Suppressor macrophage (primary cell): ENCODE results near the gene ARID1A.

Experiments
- DNase-seq, 4 experiments: peaks; one replicate each; pipeline ENCODE4 v3.0.0-alpha.2; 2020 to 2022

Gene ARID1A

DNA sequence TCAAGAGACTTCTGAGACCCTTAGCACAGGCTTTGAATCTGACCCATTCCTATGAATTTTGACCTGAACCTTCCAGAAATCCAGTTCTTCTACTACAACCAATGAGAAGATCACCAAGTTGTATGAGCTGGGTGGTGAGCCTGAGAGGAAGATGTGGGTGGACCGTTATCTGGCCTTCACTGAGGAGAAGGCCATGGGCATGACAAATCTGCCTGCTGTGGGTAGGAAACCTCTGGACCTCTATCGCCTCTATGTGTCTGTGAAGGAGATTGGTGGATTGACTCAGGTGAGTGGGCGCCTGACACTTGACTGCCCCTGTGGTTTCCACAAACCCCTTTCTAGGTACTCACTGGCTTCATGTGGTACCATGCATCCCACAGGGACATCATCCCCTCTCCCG is 71.9 kb downstream of the ARID1A start:
- peak in 3 of 4 experiments; percentile 40 to 45 (median 42) for DNase-seq

DNA sequence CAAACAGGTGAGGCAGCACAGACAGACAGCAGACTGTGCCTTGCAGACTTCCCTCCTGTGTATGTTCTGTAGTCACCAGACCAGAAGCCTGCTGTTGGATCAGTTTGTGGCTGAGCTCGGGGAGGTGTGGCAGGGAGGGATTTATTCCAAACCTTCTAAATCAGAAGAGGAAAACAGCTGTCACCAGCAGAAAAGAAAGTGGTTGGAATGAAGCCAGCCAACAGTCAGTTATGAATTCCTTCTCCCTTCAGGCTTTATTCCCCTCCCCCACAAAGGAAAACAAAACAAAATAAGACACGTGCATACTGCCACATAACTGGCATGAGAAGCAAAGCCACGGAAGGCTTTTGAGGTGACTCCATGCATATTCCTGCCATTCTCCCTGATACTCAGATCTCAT is 72.9 kb downstream of the ARID1A start:
- DNase-seq = no peak

DNA sequence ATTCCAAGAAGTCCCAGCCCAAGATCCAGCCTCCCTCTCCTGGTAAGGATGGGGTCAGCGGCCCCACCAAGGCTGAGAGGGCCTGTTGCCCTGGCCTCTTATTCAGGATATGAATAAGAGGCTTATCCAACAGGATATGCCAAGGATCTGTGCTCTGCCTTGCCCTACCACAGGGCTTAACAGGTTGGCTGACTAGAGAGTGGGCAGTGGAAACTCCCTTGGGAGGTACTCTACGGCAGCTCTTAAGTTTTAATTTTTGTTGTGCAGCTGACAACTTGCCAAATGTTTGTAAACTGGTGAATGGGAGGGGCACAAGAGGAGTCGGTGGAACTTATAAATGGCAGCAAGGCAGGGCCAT is 75.4 kb downstream of the ARID1A start:
- peak in 1 of 4 experiments; percentile 5 for DNase-seq

DNA sequence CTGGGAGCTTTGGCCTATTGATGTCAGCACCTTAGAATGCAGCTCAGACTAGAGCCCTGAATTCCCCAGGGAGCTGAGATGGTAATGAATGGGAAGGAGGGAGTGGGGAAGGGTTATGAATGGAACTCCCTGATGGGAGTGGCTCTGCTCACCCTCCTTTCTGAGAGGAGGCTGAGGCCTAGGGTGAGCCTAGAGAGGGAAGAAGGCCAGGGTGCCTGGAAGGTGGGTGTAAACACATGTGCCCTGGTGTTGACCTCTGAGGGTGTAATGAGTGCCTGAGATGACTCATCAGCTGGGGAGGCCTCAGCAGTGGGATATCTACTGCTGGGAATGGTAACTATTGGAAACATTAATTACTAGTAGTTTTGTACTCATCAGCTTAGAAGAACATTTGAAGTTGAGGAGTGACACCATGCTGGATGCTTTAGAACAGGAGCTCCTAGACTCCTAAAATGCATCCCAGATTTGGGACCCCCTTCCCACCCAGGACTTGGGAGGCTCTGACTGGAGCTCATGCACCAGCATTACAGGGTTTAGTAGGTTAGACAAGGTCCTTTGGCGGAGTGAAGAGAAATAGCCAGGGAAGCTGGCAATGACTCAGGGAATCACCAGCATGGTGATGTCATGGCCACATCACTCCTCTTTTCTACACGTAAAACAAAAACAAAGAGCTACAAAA is 76.0 kb downstream of the ARID1A start:
- DNase-seq = peak; percentile 51 to 77 (median 73)

DNA sequence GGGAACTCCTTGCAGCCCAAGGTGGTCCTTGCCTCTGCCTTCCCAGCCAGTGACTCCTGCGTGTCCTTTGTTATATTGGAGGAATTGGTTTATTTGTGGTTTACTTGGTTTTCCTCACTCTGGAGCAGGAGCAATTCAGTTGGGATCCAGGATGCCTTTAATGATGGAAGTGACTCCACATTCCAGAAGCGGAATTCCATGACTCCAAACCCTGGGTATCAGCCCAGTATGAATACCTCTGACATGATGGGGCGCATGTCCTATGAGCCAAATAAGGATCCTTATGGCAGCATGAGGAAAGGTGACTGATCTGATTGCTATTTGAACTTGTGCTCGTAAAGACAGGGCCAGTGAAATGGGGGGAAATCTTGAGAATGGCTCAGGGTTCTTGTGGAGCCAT is 76.9 kb downstream of the ARID1A start:
- DNase-seq = no peak

DNA sequence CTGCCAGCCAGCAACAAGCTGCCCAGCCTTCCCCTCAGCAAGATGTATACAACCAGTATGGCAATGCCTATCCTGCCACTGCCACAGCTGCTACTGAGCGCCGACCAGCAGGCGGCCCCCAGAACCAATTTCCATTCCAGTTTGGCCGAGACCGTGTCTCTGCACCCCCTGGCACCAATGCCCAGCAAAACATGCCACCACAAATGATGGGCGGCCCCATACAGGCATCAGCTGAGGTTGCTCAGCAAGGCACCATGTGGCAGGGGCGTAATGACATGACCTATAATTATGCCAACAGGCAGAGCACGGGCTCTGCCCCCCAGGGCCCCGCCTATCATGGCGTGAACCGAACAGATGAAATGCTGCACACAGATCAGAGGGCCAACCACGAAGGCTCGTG is 78.6 kb downstream of the ARID1A start:
- no peak for DNase-seq

DNA sequence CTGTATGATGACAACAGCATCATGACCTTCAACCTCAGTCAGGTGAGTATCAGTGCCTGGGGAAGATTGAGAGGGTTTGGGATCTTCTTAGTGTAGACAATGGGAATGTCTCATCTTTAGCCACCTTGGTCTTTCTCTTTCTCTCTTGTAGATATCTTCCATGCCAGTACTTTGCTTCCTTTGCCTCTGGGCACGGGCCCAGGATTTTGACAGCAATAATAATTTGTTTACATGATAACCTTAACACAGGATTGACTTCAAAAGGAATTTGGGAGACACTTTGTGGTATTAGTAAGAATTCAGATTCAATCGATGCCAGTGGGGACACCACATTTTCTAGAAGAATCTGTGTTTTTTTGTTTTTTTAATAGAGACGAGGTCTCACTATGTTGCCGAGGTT is 79.9 kb downstream of the ARID1A start:
- no peak for DNase-seq

DNA sequence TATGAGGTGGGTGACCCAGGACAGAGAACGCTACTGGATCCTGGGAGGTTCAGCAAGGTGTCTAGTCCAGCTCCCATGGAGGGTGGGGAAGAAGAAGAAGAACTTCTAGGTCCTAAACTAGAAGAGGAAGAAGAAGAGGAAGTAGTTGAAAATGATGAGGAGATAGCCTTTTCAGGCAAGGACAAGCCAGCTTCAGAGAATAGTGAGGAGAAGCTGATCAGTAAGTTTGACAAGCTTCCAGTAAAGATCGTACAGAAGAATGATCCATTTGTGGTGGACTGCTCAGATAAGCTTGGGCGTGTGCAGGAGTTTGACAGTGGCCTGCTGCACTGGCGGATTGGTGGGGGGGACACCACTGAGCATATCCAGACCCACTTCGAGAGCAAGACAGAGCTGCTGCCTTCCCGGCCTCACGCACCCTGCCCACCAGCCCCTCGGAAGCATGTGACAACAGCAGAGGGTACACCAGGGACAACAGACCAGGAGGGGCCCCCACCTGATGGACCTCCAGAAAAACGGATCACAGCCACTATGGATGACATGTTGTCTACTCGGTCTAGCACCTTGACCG is 83.4 kb downstream of the ARID1A start:
- DNase-seq = peak in 2 of 4 experiments; percentile 9 to 25

DNA sequence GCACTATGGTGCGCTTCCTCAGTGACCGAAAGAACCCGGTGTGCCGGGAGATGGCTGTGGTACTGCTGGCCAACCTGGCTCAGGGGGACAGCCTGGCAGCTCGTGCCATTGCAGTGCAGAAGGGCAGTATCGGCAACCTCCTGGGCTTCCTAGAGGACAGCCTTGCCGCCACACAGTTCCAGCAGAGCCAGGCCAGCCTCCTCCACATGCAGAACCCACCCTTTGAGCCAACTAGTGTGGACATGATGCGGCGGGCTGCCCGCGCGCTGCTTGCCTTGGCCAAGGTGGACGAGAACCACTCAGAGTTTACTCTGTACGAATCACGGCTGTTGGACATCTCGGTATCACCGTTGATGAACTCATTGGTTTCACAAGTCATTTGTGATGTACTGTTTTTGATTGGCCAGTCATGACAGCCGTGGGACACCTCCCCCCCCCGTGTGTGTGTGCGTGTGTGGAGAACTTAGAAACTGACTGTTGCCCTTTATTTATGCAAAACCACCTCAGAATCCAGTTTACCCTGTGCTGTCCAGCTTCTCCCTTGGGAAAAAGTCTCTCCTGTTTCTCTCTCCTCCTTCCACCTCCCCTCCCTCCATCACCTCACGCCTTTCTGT is 84.6 kb downstream of the ARID1A start:
- DNase-seq = no peak

DNA sequence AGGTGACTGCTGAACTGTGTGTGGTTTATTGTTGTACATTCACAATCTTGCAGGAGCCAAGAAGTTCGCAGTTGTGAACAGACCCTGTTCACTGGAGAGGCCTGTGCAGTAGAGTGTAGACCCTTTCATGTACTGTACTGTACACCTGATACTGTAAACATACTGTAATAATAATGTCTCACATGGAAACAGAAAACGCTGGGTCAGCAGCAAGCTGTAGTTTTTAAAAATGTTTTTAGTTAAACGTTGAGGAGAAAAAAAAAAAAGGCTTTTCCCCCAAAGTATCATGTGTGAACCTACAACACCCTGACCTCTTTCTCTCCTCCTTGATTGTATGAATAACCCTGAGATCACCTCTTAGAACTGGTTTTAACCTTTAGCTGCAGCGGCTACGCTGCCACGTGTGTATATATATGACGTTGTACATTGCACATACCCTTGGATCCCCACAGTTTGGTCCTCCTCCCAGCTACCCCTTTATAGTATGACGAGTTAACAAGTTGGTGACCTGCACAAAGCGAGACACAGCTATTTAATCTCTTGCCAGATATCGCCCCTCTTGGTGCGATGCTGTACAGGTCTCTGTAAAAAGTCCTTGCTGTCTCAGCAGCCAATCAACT is 85.5 kb downstream of the ARID1A start:
- DNase-seq = no peak

DNA sequence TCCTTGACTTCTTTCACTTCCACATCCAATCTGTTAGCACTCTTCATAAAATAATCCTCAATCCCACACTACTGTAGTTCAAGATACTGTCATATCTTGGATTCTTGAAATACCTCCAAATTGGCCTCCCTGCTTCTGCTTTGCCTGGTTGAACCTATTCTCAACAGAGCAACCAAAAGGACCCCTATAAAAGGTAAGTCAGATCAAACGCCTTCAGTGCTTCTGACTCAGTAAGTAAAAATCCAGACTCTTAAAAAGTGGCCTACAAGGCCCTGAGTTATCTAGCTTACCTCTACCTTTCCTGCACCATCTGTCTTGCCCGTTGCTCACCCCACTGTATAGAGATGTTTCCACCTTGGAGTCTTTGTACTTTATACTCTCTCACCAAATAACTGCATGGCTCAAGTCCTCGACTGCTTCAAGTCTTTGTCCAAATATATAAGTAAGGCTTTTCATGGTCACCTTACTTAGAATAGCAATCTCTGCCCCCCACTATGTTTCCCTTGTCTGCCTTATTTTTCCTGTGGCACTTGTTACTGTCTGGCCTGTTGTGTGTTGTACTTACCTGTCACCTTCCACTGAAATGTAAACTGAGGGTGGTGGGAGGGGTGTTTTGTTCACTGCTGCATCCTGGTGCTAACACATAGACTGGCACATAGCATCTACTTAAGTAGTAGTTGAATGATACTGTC is 86.9 kb downstream of the ARID1A start:
- DNase-seq = no peak

DNA sequence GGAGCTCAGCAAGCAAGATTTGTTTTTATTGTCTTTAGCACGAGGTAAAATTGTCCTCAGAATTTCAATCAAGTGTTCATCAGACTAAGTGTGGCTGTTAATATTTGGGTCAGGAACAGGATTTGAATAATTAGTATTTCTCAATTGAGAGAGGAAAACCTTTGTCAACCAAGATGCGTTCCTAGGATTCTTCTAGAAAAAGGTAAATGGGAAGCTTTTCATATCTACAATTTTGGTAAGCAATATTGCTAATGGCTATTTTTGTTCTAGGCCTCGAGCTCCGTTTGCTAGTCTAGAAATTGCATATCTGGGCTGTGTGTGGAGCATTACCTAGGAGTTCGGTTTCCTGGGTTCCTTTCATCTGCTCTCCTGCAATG is 87.8 kb downstream of the ARID1A start:
- no peak for DNase-seq

DNA sequence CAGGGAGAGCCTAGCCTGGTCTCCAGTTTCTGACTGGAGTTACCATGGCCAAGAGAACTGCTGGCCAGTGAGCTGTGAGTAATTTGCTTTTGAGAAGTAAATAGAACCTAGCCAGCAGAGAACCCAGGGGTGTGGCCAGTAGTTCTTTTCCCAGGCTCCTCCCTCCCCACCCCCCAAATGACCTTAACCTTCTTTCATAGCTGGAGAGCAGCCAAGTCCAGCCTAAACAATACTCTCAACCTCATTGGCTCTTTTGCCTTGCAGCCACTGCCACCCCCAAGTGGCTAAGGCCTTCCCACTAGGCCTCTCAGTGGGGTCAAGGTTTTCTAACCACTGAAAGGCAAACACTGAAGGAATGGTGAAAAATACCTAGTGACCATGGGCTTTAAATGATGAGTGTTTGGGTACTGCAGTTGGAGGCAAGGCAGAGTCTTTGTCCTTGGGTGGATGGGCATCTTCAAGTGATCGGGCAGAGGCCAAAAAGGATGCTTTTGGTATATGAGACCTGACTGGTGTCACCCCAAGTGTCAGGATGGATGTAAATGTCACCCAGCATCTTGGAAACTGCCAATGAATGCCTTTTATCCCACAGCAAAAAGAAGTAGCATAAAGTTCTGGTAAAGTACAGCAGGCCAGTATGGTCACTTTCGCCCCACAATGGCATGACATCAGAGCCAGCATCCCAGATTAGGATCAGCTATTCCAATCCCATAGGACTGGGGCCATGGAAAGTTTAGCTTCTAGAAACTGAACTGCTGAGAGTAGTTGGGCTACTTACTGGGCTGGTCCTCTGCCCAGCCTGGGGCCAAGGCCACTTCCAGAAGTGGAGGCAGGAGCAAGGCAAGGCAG is 88.4 kb downstream of the ARID1A start:
- DNase-seq = peak in 3 of 4 experiments; percentile 34 to 56 (median 36)

DNA sequence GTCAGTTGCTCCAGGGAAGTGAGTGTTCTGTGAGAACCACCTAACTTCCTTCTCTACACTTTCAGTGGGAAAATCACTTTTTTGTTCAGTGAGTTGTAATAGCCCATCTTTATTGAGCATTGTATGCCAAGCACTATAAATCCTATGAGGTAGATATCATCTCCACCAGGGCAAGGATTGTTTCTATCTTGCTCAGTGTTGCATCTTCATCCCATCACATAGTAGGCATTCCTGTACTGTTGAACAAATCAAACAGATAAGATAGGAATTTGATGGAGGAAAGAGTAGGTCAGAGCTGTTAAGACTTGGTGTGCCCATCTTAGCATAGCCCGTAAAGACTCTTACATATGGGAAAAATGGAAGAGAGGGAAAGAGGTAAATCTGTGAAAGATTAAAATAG is 89.1 kb downstream of the ARID1A start:
- DNase-seq = no peak

DNA sequence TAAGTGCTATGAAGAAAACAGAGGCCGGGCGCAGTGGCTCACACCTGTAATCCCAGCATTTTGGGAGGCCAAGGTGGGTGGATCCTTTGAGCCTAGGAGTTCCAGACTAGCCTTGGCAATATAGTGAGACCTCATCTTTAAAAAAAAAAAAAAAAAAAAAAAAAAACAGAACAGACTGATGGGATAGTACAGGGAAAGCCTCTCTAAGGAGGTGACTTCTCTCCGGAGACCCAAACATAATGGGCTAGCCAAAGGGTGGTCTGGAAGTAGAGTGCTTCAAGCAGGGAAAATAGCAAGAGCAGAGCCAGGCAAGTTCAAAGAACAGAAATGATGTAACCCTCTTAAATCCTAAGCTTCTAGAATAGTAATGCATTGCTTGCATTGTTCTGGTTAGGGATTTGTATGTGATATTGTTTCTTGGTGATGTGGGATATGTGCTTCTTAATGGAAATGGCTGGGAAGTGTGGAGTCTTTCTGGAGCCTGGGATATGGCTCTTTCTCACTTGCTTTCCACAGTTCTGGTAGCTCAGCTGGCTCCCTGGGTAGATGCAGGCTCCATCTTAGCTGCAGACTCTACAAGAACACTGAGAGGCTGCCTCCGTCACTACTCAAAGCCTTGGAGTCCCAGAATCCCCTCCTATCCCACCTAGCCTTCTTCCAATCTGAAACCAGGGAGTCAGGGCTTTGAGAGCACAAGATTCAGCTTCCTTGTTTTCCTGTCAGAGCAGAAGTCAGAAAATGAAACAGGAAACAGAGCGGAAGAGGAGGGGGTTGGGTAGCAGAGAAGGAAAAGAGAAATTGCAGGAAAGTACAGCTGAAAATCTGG is 90.0 kb downstream of the ARID1A start:
- DNase-seq = peak; percentile 65 to 83 (median 82)

DNA sequence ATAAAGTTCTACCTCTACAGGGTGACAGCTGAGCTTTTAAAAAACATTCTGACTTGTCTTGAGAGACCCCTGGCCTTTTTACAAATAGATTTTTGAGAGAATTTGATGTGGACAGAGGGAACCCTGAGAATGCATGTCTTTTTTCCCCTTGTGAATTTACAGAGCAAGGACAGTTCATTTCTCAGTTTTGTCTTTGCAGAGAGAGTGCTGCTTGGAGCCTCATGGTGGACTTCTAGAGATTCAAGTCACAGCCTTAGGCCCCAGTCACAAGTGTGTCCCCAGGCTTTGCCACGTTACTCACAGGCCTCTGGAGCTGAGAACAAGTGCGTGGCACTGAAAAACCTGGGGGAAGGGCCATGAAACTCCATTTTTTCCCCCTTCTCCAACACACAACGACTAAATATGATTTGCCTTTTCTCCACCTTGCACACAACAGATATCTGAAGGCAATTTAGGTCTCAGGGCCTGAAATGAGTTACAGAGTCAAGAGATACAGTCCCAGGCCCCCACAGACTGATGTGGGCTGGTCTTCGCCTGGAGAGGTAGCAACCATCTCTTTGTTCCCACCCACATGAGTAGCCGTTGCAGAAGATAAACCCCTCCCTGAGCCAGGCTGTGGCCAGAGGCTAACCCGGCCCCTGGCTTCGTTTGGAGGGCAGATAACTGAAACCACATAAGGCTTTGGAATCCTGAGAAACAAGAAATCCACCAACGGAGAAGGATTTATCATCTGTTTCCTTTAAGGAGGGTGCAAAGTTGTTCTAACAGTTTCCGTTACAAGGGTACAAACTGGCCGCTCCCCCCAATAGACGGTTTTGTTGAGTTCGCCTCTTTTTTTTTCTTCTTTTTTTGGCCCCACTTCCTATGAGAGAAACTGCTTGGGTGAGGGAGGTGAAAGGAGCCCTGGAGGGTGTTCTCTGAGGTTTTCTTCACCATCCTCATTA is 90.9 kb downstream of the ARID1A start:
- peak; percentile 42 to 78 (median 68) for DNase-seq

DNA sequence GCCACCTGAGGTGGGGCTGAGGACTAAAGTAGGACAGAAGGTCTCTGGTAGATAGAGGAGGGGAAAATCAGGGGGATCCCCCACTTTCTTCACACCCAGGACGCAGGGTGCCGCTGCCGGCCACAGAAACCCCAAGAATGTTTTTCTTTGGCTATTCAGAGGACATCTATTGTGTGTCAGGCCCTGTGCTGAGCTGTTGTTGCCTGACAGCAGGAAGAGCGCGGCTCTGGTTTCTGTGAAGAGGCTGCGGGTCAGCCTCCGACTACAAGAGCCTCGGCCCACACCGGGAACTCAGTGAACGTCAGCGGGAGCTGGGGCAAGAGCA is 91.5 kb downstream of the ARID1A start:
- peak in 1 of 4 experiments; percentile 23 for DNase-seq

DNA sequence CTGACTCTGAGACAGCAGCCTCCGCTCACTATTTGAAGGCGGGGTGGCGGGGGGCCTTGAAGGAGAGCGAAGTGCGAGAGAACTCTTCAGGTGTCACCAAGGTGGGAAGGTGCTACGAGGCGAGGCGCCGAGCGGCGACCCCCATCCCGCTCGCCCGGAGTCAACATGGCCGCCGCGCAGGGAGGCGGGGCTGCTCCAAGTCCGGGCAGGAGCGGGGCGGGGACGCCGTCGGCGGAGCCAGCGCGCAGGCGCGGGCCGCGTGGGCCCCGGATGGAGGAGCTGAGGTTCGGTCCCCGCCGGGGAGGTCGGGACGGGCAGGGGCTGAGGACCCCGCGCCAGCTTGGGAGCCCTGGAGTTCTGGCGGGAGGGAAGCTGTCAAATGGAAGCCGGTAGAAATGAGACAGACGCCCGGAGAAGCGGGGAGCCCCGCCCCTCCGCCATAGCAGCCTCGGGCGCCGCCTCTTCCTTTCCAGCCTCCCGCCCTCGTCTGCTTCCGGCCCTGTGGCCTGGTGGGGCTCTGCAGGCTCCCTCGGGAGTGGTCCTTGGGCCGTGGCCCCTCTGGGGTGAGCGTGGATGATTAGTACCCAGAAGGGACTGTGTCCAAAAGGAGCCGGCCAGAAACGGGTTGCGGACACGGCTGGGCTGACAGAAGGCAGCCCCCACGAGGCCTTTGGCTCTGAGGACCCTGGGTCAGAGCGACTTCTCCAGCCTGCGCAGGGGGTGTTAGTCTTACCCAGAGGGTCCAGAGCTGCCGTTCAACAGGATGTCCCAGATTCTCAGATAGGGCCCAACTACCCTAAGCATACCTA is 92.1 kb downstream of the ARID1A start, which contains the start of gene PIGV:
TSS of gene PIGV (plus strand) at position 245 of the 809 bp plus-strand sequence. CDS start 2,866 bp downstream, outside the sequence.
- DNase-seq = peak; percentile 89 to 96 (median 92)

DNA sequence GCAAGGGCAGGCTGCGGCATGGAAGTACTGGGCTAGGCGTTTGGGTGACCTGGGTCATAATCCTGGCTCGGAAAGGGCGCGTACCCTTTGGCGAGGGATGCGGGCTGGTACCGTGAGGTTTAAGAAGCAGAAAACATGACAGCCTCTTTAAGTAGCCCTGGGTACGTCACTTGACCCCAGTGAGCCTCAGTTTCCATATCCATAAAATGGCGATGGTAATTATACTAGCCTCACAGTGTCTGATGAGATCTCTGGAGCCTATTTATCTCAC is 92.6 kb downstream of the ARID1A start:
- DNase-seq = peak in 2 of 4 experiments; percentile 24 to 29
